Subcutaneous abdominal adipose tissue (tissue), 5 donors: ENCODE results near the gene NXPH2.
"Not testable (repeated sequence)": the region's sequence is repeated elsewhere in the genome, so short reads cannot be mapped to it uniquely, and the experiment has no call there.

Experiments
- H3K27ac ChIP-seq: one replicate; pipeline ENCODE4 v1.7.0; 2013; ENCODE audit warnings: low read depth, mild to moderate bottlenecking, inconsistent platforms, low read length, moderate library complexity
- H3K27me3 ChIP-seq, 5 donors: one replicate each; pipeline ENCODE4 v1.7.0; 2013; ENCODE audit warnings: low read length in 5 of 5, inconsistent platforms in 1 of 5; ENCODE audit not compliant: control insufficient read depth in 5 of 5, insufficient read depth in 4 of 5
- H3K36me3 ChIP-seq, 5 donors: one replicate each; pipeline ENCODE4 v1.7.0; 2013; ENCODE audit warnings: low read length in 5 of 5; ENCODE audit not compliant: control insufficient read depth in 5 of 5, insufficient read depth in 5 of 5
- H3K4me1 ChIP-seq, 5 donors: one replicate each; pipeline ENCODE4 v1.7.0; 2013; ENCODE audit warnings: low read length in 5 of 5, mild to moderate bottlenecking in 3 of 5, moderate library complexity in 1 of 5; ENCODE audit not compliant: control insufficient read depth in 5 of 5, insufficient read depth in 5 of 5
- H3K4me3 ChIP-seq, 5 donors: one replicate each; pipeline ENCODE4 v1.7.0; 2013; ENCODE audit warnings: low read length in 5 of 5, low read depth in 1 of 5
- H3K9ac ChIP-seq, 5 donors: one replicate each; pipeline ENCODE4 v1.7.0; 2013; ENCODE audit warnings: low read length in 5 of 5, mild to moderate bottlenecking in 4 of 5, moderate library complexity in 3 of 5
- H3K9me3 ChIP-seq, 5 donors: one replicate each; pipeline ENCODE4 v1.7.0; 2013; ENCODE audit warnings: low read length in 5 of 5; ENCODE audit not compliant: control insufficient read depth in 5 of 5
- donor health status: healthy.
- donor health status: healthy.
- donor health status: healthy.
- donor health status: healthy.
- donor health status: healthy.

Gene NXPH2

DNA sequence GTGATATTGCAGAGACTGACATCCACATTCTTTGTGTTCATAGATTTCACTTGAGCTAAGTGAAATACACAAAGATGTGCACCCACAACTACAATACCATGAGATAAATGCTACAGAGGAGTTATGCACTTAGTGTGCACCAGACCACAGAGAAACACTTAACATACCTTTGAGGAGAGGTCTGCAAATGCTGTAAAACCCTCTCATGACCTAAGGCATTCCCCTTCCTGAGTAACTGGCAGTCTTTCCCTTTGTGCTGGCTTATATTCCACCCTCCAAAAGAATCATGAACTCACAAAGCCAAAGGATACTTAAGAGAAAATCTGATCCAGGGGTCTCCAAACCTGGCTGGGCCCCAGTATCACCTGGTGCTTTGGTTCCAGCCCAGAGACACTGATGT lies 16.2 kb downstream of the NXPH2 start:
- Histone ChIP-seq H3K27ac (no peak overlapping the region), H3K27me3 (peaks cover 0 to 2% (median 0%) of the 10 kb centered on the region in 5 donors), H3K9me3 (no peaks in the 10 kb centered on the region), H3K36me3 (no peaks in the 10 kb centered on the region), H3K4me3 (no peak overlapping the region), H3K9ac (no peak overlapping the region), H3K4me1 (no peaks in the 10 kb centered on the region)

GRCh38 chr2:138762533-138762932 lies 17.7 kb downstream of the NXPH2 start:
- H3K27ac ChIP-seq: no peak overlapping the region
- H3K4me1 ChIP-seq: no peaks in the 10 kb centered on the region
- H3K9ac ChIP-seq: no peak overlapping the region
- peaks cover 0 to 2% (median 0%) of the 10 kb centered on the region in 5 donors for H3K27me3 ChIP-seq
- H3K36me3 ChIP-seq: no peaks in the 10 kb centered on the region
- no peak overlapping the region for H3K4me3 ChIP-seq
- no peaks in the 10 kb centered on the region for H3K9me3 ChIP-seq

- Histone ChIP-seq H3K4me3 (no peak overlapping the region), H3K9ac (no peak overlapping the region), H3K36me3 (no peaks in the 10 kb centered on the region), H3K4me1 (no peaks in the 10 kb centered on the region), H3K9me3 (no peaks in the 10 kb centered on the region), H3K27me3 (peaks cover 0 to 2% (median 0%) of the 10 kb centered on the region in 5 donors), H3K27ac (no peak overlapping the region)
Measured at GRCh38 chr2:138760676-138761075, 19.5 kb downstream of the NXPH2 start.

- Histone ChIP-seq H3K9me3 (peaks cover 0 to 8% (median 4%) of the 10 kb centered on the region in 5 donors), H3K4me1 (no peaks in the 10 kb centered on the region), H3K27ac (no peak overlapping the region), H3K9ac (no peak overlapping the region), H3K4me3 (no peak overlapping the region), H3K36me3 (no peaks in the 10 kb centered on the region), H3K27me3 (peaks cover 0 to 2% (median 0%) of the 10 kb centered on the region in 5 donors)
Measured at GRCh38 chr2:138757384-138757783, 22.8 kb downstream of the NXPH2 start.

DNA sequence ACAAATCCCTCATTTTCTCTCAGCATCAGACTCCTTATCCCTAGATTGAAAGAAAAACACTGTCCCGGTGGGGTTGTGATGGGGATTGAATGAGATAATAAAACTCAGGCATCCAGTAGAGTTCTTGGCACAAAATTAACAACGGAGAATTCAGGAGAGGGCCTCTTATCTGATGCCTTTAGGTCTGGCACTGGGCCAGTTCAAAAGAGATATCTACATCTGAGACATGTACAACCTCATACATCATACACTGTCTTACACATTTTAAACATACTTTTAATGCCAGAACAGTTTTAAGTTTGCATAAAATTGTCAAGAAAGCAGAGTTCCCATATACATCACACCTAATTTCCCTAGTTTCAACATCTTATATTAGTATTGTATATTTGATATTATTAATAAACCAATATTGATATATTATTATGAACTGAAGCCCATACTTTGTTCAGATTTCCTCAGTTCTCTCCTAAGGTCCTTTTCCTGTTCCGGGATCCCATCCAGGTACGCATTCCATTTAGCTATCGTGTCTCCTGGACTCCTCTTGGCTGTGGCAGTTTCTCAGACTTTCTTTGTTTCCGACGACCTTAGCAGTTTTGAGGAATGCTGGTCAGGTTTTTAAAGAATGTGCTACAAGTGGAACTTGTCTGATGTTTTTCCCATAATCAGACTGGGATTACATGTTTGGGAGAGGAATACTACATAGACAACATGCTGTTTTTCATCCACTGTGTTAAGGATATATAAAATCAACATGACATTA lies 27.8 kb downstream of the NXPH2 start:
- no peak overlapping the region for H3K4me3 ChIP-seq
- H3K27ac ChIP-seq: no peak overlapping the region
- H3K4me1 ChIP-seq: no peaks in the 10 kb centered on the region
- no peaks in the 10 kb centered on the region for H3K36me3 ChIP-seq
- H3K9me3 ChIP-seq: peaks cover 0 to 8% (median 4%) of the 10 kb centered on the region in 5 donors
- no peaks in the 10 kb centered on the region for H3K27me3 ChIP-seq
- no peak overlapping the region for H3K9ac ChIP-seq

- Histone ChIP-seq H3K36me3 (no peaks in the 10 kb centered on the region), H3K9ac (no peak overlapping the region), H3K9me3 (no peaks in the 10 kb centered on the region), H3K27ac (no peak overlapping the region), H3K4me1 (no peaks in the 10 kb centered on the region), H3K27me3 (no peaks in the 10 kb centered on the region), H3K4me3 (no peak overlapping the region)
Measured at GRCh38 chr2:138744713-138745112, 35.5 kb downstream of the NXPH2 start.

DNA sequence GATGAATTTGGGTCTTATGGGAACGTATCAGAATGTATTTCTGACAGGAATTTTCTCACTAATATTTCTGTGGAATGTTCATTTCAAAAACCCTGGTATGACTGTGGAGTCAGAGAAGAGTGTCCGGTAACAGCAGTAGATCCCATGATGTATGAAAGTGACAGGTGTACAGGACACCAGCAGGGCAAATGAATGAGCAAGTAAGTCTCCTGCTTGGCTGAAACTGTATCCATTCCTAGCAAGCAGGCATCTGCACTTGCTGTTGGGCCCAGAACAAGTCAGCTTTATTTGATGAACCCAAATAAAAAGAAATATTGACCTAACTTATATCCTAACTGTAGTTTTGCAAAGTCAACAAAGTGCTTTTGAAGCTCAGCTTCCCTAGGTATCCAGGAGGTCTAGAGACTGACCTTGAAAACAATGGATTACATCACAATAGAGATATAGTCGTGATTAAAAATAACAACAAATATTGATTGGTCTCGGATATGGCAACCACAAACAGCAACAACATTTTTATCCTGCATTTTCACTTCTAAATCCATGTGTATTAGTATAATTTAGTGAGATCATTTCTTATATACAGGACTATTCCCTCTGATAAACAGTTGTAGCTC lies 37.6 kb downstream of the NXPH2 start:
- no peak overlapping the region for H3K27ac ChIP-seq
- H3K9ac ChIP-seq: no peak overlapping the region
- no peaks in the 10 kb centered on the region for H3K27me3 ChIP-seq
- H3K9me3 ChIP-seq: peaks cover 0 to 2% (median 0%) of the 10 kb centered on the region in 5 donors
- H3K36me3 ChIP-seq: no peaks in the 10 kb centered on the region
- H3K4me1 ChIP-seq: no peaks in the 10 kb centered on the region
- H3K4me3 ChIP-seq: no peak overlapping the region

- H3K9me3 ChIP-seq: peaks cover 0 to 6% (median 3%) of the 10 kb centered on the region in 5 donors
- H3K27me3 ChIP-seq: no peaks in the 10 kb centered on the region
- H3K4me1 ChIP-seq: no peaks in the 10 kb centered on the region
- no peak overlapping the region for H3K9ac ChIP-seq
- H3K4me3 ChIP-seq: no peak overlapping the region
- no peaks in the 10 kb centered on the region for H3K36me3 ChIP-seq
- H3K27ac ChIP-seq: no peak overlapping the region
Measured at GRCh38 chr2:138741851-138742250, 38.3 kb downstream of the NXPH2 start.

- H3K27me3 ChIP-seq, H3K4me3 ChIP-seq, H3K4me1 ChIP-seq, H3K9ac ChIP-seq, H3K27ac ChIP-seq, H3K36me3 ChIP-seq: not testable (repeated sequence)
- H3K9me3 ChIP-seq: peaks cover 0 to 16% (median 3%) of the 10 kb centered on the region in 5 donors
Measured at GRCh38 chr2:138737009-138737554, 43.1 kb downstream of the NXPH2 start.

- Histone ChIP-seq H3K27me3 (no peaks in the 10 kb centered on the region), H3K27ac (no peak overlapping the region), H3K4me3 (no peak overlapping the region), H3K36me3 (no peaks in the 10 kb centered on the region), H3K4me1 (no peaks in the 10 kb centered on the region), H3K9me3 (peaks cover 0 to 15% (median 3%) of the 10 kb centered on the region in 5 donors), H3K9ac (no peak overlapping the region)
Measured at GRCh38 chr2:138732651-138733050, 47.5 kb downstream of the NXPH2 start.
